Endothelial cell (in vitro differentiated cells): ENCODE data around the gene CALHM2. TPM values are rescaled to one million over a fixed set of nuclear protein-coding genes. Genes with fewer than 3 reads are reported as not detected.

Source experiments
- DNase-seq: peaks from one replicate; pipeline ENCODE4 v3.0.0; 2021; ENCODE audit warnings: low spot score
- H3K27ac Mint-ChIP-seq: one replicate; pipeline ENCODE4 v1.8.0; 2021; ENCODE audit warnings: mixed read lengths, inconsistent platforms; ENCODE audit not compliant: unreplicated experiment
- H3K27me3 Mint-ChIP-seq: one replicate; pipeline ENCODE4 v1.8.0; 2021; ENCODE audit warnings: mild to moderate bottlenecking, moderate library complexity, mixed read lengths, inconsistent platforms; ENCODE audit not compliant: unreplicated experiment
- H3K36me3 Mint-ChIP-seq: one replicate; pipeline ENCODE4 v1.8.0; 2021; ENCODE audit warnings: mild to moderate bottlenecking, low read depth, mixed read lengths, inconsistent platforms; ENCODE audit not compliant: unreplicated experiment
- H3K4me1 Mint-ChIP-seq: one replicate; pipeline ENCODE4 v1.8.0; 2021; ENCODE audit warnings: mild to moderate bottlenecking, mixed read lengths, inconsistent platforms; ENCODE audit not compliant: unreplicated experiment
- H3K4me3 Mint-ChIP-seq: one replicate; pipeline ENCODE4 v1.8.0; 2021; ENCODE audit warnings: mild to moderate bottlenecking, mixed read lengths, inconsistent platforms; ENCODE audit not compliant: unreplicated experiment
- H3K9me3 Mint-ChIP-seq: one replicate; pipeline ENCODE4 v1.8.0; 2021; ENCODE audit warnings: mixed read lengths, inconsistent platforms; ENCODE audit not compliant: unreplicated experiment
- total RNA-seq: library from RNA; stranded (reverse); fragmentation: NEBNext Ultra II Directional; extraction: Animal tissue kit (Norgen Biotek cat#: 25700); gene quantifications from one replicate; pipeline ENCODE4 v1.2.1, GENCODE V29; 2021; ENCODE audit not compliant: unreplicated experiment
- TF ChIP-seq, protein P1 (sequence below): fragments of 200-600 bp; sonication (generic); IDR thresholded peaks from one replicate; pipeline ENCODE4 v1.5.0; 2021; ENCODE audit warnings: antibody characterized with exemption; ENCODE audit not compliant: unreplicated experiment

Gene CALHM2
- total RNA-seq, 1 donor from 2014 or later = 1.9 TPM

DNA sequence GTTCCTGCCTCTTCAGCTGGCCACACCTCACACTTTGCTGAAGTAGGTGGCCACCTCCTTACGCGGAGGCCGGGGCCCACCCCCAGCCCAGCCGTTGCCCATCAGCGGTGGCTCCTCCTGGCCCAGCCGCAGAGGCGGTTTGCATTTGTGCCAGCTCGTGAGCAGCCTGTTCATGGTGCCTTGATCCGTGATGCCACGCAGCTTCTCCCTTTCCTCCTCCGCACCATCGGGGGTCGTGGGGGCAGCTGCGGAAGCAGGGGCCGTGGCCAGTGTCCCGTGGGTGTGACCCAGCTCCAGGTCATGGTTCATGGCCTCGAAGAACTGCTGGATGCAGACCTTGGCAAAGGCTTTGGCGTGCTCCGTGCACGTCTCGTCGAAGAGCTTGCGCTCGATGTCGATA lies 3.1 kb upstream of the CALHM2 start:
- no peak for DNase-seq
- Mint-ChIP-seq H3K4me1 (peaks cover 10% of the 10 kb centered on the region), H3K4me3 (no peak overlapping the region), H3K27me3 (peaks cover 7% of the 10 kb centered on the region), H3K36me3 (no peaks in the 10 kb centered on the region), H3K27ac (no peak overlapping the region), H3K9me3 (no peaks in the 10 kb centered on the region)
- TF ChIP-seq, protein P1, sequence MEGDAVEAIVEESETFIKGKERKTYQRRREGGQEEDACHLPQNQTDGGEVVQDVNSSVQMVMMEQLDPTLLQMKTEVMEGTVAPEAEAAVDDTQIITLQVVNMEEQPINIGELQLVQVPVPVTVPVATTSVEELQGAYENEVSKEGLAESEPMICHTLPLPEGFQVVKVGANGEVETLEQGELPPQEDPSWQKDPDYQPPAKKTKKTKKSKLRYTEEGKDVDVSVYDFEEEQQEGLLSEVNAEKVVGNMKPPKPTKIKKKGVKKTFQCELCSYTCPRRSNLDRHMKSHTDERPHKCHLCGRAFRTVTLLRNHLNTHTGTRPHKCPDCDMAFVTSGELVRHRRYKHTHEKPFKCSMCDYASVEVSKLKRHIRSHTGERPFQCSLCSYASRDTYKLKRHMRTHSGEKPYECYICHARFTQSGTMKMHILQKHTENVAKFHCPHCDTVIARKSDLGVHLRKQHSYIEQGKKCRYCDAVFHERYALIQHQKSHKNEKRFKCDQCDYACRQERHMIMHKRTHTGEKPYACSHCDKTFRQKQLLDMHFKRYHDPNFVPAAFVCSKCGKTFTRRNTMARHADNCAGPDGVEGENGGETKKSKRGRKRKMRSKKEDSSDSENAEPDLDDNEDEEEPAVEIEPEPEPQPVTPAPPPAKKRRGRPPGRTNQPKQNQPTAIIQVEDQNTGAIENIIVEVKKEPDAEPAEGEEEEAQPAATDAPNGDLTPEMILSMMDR = no peak

DNA sequence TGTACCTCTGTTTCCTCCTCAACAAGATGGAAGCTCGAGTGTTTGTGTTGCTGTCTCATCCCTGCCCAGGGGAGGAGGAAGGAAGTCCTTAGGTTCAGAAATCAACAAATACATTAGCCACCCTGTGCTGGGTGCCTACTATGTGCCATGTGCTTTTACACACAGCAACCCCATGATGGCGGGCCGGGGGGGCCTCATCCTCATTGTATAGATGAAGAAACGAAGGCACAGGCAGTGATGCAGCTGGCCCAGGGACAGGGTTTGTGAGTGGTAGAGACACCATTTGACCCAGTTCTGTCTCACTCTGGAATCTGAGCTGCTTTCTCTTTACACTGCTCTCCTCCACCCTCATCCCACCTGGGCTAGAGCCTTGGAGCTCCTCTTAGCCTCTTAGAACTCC lies 1.9 kb upstream of the CALHM2 start:
- peaks cover 3% of the 10 kb centered on the region for H3K36me3 Mint-ChIP-seq
- H3K27ac Mint-ChIP-seq = no peak overlapping the region
- peaks cover 16% of the 10 kb centered on the region for H3K4me1 Mint-ChIP-seq
- no peak overlapping the region for H3K4me3 Mint-ChIP-seq
- H3K9me3 Mint-ChIP-seq = no peaks in the 10 kb centered on the region
- no peak for DNase-seq
- H3K27me3 Mint-ChIP-seq = peaks cover 12% of the 10 kb centered on the region
- TF ChIP-seq, protein P1 = no peak

DNA sequence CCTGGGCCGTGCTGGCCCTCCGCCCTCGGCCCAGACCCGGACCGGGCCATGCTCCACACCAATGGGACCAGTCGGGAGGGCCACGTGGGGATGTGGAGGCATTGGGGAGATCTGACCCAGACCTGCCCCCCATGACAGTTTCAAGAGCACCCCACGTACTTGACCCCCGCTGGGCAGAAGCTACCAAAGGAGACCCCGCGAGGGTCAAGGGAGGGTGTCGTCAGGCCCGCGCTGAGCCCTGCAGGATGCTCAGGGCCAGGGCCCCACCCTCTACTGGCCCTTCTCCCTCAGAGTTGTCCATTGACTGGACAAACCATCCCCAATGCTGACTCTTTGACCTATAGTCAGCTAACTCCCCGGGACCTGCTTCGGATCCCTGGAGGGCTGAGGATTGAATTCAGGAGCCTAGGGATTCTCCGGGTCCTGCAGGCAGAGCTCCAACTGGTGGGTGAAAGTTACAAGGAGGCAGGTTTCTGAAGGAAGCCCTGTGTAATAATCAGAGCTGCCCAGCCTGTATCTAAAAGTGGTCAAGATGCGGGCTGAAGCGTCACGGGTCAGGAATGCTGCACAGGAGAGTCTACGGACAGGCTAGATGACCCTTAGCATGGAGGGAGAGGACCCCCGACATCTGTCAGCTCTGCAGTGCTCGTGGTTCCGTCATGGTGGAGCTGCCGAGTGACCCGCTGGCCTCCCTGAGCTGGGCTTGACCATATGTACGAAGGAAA lies 498 bp upstream of the CALHM2 start:
- Mint-ChIP-seq H3K4me1 (peaks cover 19% of the 10 kb centered on the region), H3K36me3 (peaks cover 13% of the 10 kb centered on the region), H3K27ac (no peak overlapping the region), H3K4me3 (no peak overlapping the region), H3K9me3 (no peaks in the 10 kb centered on the region), H3K27me3 (peaks cover 14% of the 10 kb centered on the region)
- TF ChIP-seq, protein P1 = no peak
- no peak for DNase-seq

DNA sequence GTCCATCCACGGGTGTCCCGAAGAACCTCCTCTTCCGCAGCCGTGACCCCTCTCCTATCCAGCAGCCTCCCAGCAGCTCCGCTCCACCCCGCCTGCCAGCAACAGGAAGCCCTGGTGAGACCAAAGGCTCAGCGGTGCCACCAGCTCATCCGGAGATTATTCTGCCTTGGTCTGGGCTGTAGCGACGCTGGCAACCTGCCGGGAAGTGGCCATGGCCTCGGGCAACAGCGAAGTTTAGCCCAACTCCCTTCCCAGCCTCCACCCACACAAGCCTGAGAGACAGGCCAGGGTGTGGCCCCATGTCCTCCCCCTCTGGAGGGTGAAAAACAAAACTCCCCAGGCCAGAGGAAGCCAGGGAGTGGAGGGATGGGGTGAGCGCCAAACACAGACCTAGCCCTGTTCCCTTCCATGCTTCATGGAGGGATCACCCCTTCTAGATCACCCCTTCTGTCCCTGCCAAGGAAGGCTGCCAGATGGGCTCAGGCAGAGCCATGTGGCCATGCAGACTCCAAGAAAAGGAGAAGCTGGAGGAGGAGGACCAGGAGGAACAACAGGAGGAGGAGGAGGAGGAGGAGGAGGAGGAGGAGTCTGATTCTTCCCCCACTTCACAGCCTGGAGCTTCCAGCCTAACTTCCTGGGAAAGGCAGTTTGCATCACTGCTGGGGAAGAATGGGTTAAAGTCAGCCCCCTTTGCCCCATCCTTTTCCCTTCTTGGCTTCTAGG lies 918 bp downstream of the CALHM2 start:
- Mint-ChIP-seq H3K4me1 (peaks cover 19% of the 10 kb centered on the region), H3K27ac (no peak overlapping the region), H3K4me3 (no peak overlapping the region), H3K27me3 (peaks cover 14% of the 10 kb centered on the region), H3K36me3 (peaks cover 19% of the 10 kb centered on the region), H3K9me3 (no peaks in the 10 kb centered on the region)
- DNase-seq = no peak
- TF ChIP-seq, protein P1 = no peak

DNA sequence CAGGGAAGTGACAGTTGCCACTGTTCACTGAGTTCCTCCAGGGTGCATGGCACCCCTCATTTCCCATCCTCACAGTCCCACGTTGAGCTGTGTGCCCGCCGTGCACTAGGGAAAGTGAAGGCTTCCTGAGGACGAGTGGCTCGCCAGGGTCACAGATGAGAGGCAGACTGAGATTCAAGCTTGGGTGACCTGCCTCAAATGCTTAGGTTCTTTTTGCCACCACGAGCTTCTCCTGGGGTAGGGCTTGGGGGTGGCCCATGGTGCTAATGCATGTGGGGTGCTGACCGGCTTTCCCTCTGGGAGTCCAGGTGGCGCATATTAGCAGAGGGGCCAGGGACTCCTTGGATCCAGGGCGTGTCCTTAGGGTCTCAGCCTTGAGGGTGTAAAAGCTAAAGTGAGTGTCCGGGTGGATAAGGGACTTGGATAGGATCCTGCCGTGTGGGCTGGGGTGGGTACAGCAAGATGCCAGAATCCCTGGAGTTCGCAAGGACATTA lies 1.9 kb downstream of the CALHM2 start:
- peaks cover 14% of the 10 kb centered on the region for H3K27me3 Mint-ChIP-seq
- TF ChIP-seq, protein P1 = no peak
- no peak for DNase-seq
- H3K4me3 Mint-ChIP-seq = no peak overlapping the region
- no peaks in the 10 kb centered on the region for H3K9me3 Mint-ChIP-seq
- H3K36me3 Mint-ChIP-seq = peaks cover 23% of the 10 kb centered on the region
- peaks cover 19% of the 10 kb centered on the region for H3K4me1 Mint-ChIP-seq
- H3K27ac Mint-ChIP-seq = no peak overlapping the region
